SK-N-SH treated with all-trans-retinoic acid at 6 μM for 48 hours (cell line): ENCODE measurements around the gene HRH3.

Experiments
- ARNTL ChIP-seq: fragments of 450-650 bp; formaldehyde crosslinking; IDR thresholded peaks from 2 replicates; pipeline ENCODE4 v1.5.0; 2020; ENCODE audit warnings: low read depth, mild to moderate bottlenecking, moderate library complexity, borderline replicate concordance
- ISL1 ChIP-seq: fragments of 250-450 bp; sonication (Bioruptor Pico); IDR thresholded peaks from 2 replicates; pipeline ENCODE4 v2.1.2; 2022; ENCODE audit warnings: mild to moderate bottlenecking, moderate library complexity
- TOX ChIP-seq: fragments of 250-450 bp; sonication (Bioruptor Pico); IDR thresholded peaks from 2 replicates; pipeline ENCODE4 v1.8.0; 2021; ENCODE audit warnings: mild to moderate bottlenecking, moderate library complexity, borderline replicate concordance

- TF ChIP-seq ARNTL (CRISPR knock-in tag): no peak
- TF ChIP-seq ISL1 (CRISPR knock-in tag): no peak
- TF ChIP-seq TOX: no peak
These were observed 16.6 kb downstream of the HRH3 start for GRCh38 chr20:62203378-62204030.
